ENCODE results near the gene IFI27L2. TPM values are rescaled to one million over a fixed set of nuclear protein-coding genes. Genes with fewer than 3 reads are reported as not detected.

IFI27L2 gene
- polyA plus RNA-seq, 1 of the 3 experiments (the other 2 are of a cell fraction): 200 TPM

- POLR2A ChIA-PET: no interaction called here
- no peak overlapping the region for H3K4me2 ChIP-seq
- no peak for DNase-seq
- no peak overlapping the region for H3K9ac ChIP-seq
- H2AFZ ChIP-seq (ENCODE audit: low read depth): no peak overlapping the region
- TF ChIP-seq NFIC (IDR thresholded peaks at IDR 0.05; ENCODE audit: borderline replicate concordance) (no peak), FOSL2 (IDR thresholded peaks at IDR 0.05; ENCODE audit: borderline replicate concordance, low read depth) (no peak), CTCF (IDR thresholded peaks at IDR 0.05) (no peak), PBX3 (IDR thresholded peaks at IDR 0.05) (no peak), RXRA (IDR thresholded peaks at IDR 0.05; ENCODE audit: borderline replicate concordance, low read depth) (no peak), RCOR1 (IDR thresholded peaks at IDR 0.05; ENCODE audit: low read length) (no peak), GABPA (IDR thresholded peaks at IDR 0.05; ENCODE audit: low read depth) (no peak)
- H3K9me2 ChIP-seq: no peaks in the 10 kb centered on the region
- H3F3A ChIP-seq (replicated peaks; ENCODE audit: insufficient read depth): no peaks in the 10 kb centered on the region
- peaks cover 0 to 11% of the 10 kb centered on the region in 2 experiments; a peak in 2 of 4 replicates for H3K4me1 ChIP-seq (ENCODE audit: control insufficient read depth in 1 of 2, insufficient read depth in 2 of 2, low read depth in 1 of 2, low read length in 1 of 2)
- no peaks in the 10 kb centered on the region for H3K27me3 ChIP-seq (ENCODE audit: insufficient read depth)
- no peaks in the 10 kb centered on the region for H3K9me3 ChIP-seq
- H3K36me3 ChIP-seq (replicated peaks in 1 of 2; ENCODE audit: control insufficient read depth in 1 of 2, insufficient read depth in 2 of 2, low read length in 1 of 2): no peaks in the 10 kb centered on the region
- no peaks in the 10 kb centered on the region for H4K20me1 ChIP-seq (ENCODE audit: insufficient read depth)
- CTCF ChIA-PET: interaction anchor here (1.0 kb wide), 1 partner anchor 16 kb away, joined by 3 read pairs; the partner anchor contains the start of genes DDX24 and IFI27L1
- WGBS (ENCODE audit: low lambda C conversion rate): 96% methylated on average over 4 of the region's 4 CpGs
- no peak overlapping the region for H3K4me3 ChIP-seq (ENCODE audit: low read depth in 2 of 2, low read length in 1 of 2)
- no peaks in the 10 kb centered on the region for H3K79me2 ChIP-seq (ENCODE audit: insufficient read depth)
- no peak overlapping the region for H3K27ac ChIP-seq (ENCODE audit: low read depth in 2 of 2, low read length in 1 of 2)
These were observed 32.3 kb downstream of the IFI27L2 start for GRCh38 chr14:94097091-94097490.

GRCh38 chr14:94093418-94093817 lies 36.0 kb downstream of the IFI27L2 start:
- no peak for DNase-seq
- Histone ChIP-seq H3K27me3 (ENCODE audit: insufficient read depth) (no peaks in the 10 kb centered on the region), H3F3A (replicated peaks; ENCODE audit: insufficient read depth) (no peaks in the 10 kb centered on the region), H3K36me3 (replicated peaks in 1 of 2; ENCODE audit: control insufficient read depth in 1 of 2, insufficient read depth in 2 of 2, low read length in 1 of 2) (no peaks in the 10 kb centered on the region), H3K4me1 (ENCODE audit: control insufficient read depth in 1 of 2, insufficient read depth in 2 of 2, low read depth in 1 of 2, low read length in 1 of 2) (no peaks in the 10 kb centered on the region; a peak in 2 of 4 replicates), H3K9ac (no peak overlapping the region), H3K4me3 (ENCODE audit: low read depth in 2 of 2, low read length in 1 of 2) (no peak overlapping the region), H3K79me2 (ENCODE audit: insufficient read depth) (no peaks in the 10 kb centered on the region), H2AFZ (ENCODE audit: low read depth) (no peak overlapping the region), H3K9me2 (no peaks in the 10 kb centered on the region), H4K20me1 (ENCODE audit: insufficient read depth) (no peaks in the 10 kb centered on the region), H3K9me3 (no peaks in the 10 kb centered on the region), H3K27ac (ENCODE audit: low read depth in 2 of 2, low read length in 1 of 2) (no peak overlapping the region), H3K4me2 (no peak overlapping the region)
- no peak for TF ChIP-seq YY1 (IDR thresholded peaks at IDR 0.05; ENCODE audit: low read depth)
- no peak for TF ChIP-seq PBX3 (IDR thresholded peaks at IDR 0.05)
- TF ChIP-seq POLR2AphosphoS5 (IDR thresholded peaks at IDR 0.05; ENCODE audit: low read depth, low read length): no peak
- TF ChIP-seq EZH2phosphoT487 (IDR thresholded peaks at IDR 0.05; ENCODE audit: borderline replicate concordance, low read depth): no peak
- TF ChIP-seq RCOR1 (IDR thresholded peaks at IDR 0.05; ENCODE audit: low read length): no peak
- no peak for TF ChIP-seq ZBTB33 (IDR thresholded peaks at IDR 0.05; ENCODE audit: borderline replicate concordance, low read depth)
- TF ChIP-seq NRF1 (IDR thresholded peaks at IDR 0.05; ENCODE audit: low read depth, low read length): no peak
- no peak for TF ChIP-seq SMC3 (IDR thresholded peaks at IDR 0.05; ENCODE audit: low read depth, low read length)
- TF ChIP-seq TCF12 (IDR thresholded peaks at IDR 0.05): no peak
- TF ChIP-seq JUND (IDR thresholded peaks at IDR 0.05): no peak
- ChIA-PET CTCF (interaction anchor here (1.3 to 2.6 kb wide), 2 partner anchors 40 to 43 kb away, joined by 3 to 8 read pairs; no protein-coding TSS in a partner anchor), POLR2A (no interaction called here)
- WGBS (ENCODE audit: low lambda C conversion rate): 97% methylated on average over 2 of the region's 2 CpGs
